ENCODE data around the gene SCMH1.
A peak's percentile ranks its signal among the peaks of the same experiment; 100 is the strongest.

SCMH1 gene

GRCh38 chr1:40998668-40999067 is 243.4 kb downstream of the SCMH1 start:
- DNase-seq (ENCODE audit: low spot score): no peak

- DNase-seq (ENCODE audit: low spot score): no peak
Measured at GRCh38 chr1:40997096-40997495, 245.0 kb downstream of the SCMH1 start.

GRCh38 chr1:40989066-40989465 is 253.0 kb downstream of the SCMH1 start:
- no peak for DNase-seq (ENCODE audit: low spot score)

GRCh38 chr1:40988280-40988679 is 253.8 kb downstream of the SCMH1 start:
- DNase-seq (ENCODE audit: low spot score): no peak

- DNase-seq (ENCODE audit: low spot score): no peak
Measured at GRCh38 chr1:40987439-40988276, 254.4 kb downstream of the SCMH1 start.

GRCh38 chr1:40986956-40987355 is 255.2 kb downstream of the SCMH1 start:
- DNase-seq (ENCODE audit: low spot score): no peak

- no peak for DNase-seq (ENCODE audit: low spot score)
Measured at GRCh38 chr1:40986328-40986783, 255.8 kb downstream of the SCMH1 start.

GRCh38 chr1:40985875-40986274 is 256.2 kb downstream of the SCMH1 start:
- DNase-seq (ENCODE audit: low spot score): no peak

GRCh38 chr1:40985161-40985560 is 256.9 kb downstream of the SCMH1 start:
- DNase-seq (ENCODE audit: low spot score): no peak

- no peak for DNase-seq (ENCODE audit: low spot score)
Measured at GRCh38 chr1:40984531-40984930, 257.6 kb downstream of the SCMH1 start.

- no peak for DNase-seq (ENCODE audit: low spot score)
Measured at GRCh38 chr1:40984066-40984465, 258.0 kb downstream of the SCMH1 start.

GRCh38 chr1:40983286-40983685 is 258.8 kb downstream of the SCMH1 start:
- DNase-seq (ENCODE audit: low spot score): no peak

- DNase-seq (ENCODE audit: low spot score): no peak
Measured at GRCh38 chr1:40982721-40983120, 259.4 kb downstream of the SCMH1 start.

GRCh38 chr1:40981691-40982448 is 260.2 kb downstream of the SCMH1 start:
- no peak for DNase-seq (ENCODE audit: low spot score)

GRCh38 chr1:40980453-40981121 is 261.5 kb downstream of the SCMH1 start:
- DNase-seq (ENCODE audit: low spot score): no peak

- no peak for DNase-seq (ENCODE audit: low spot score)
Measured at GRCh38 chr1:40980068-40980452, 262.0 kb downstream of the SCMH1 start.

GRCh38 chr1:40979241-40980067 is 262.7 kb downstream of the SCMH1 start, which contains the start of gene CTPS1:
CTPS1 (plus strand) TSS chr1:40979696; CDS start chr1:40983291, 3,595 bp downstream.
- peak; percentile 93 for DNase-seq (ENCODE audit: low spot score)

- no peak for DNase-seq (ENCODE audit: low spot score)
Measured at GRCh38 chr1:40978886-40979240, 263.2 kb downstream of the SCMH1 start.

- no peak for DNase-seq (ENCODE audit: low spot score)
Measured at GRCh38 chr1:40977716-40978115, 264.4 kb downstream of the SCMH1 start.
